GM18861 (cell line): ENCODE measurements around the gene AP2A1.

Source experiments
- ATAC-seq: cut with Tn5 transposase; IDR thresholded peaks from one replicate; pipeline ENCODE4 v1.9.1; 2021; ENCODE audit not compliant: unreplicated experiment

AP2A1 gene

GRCh38 chr19:49854378-49855263, 87.8 kb downstream of the AP2A1 start:
- no peak for ATAC-seq

- no peak for ATAC-seq
Measured at GRCh38 chr19:49855277-49855675, 88.5 kb downstream of the AP2A1 start.

GRCh38 chr19:49855676-49856573, 89.1 kb downstream of the AP2A1 start:
- ATAC-seq: no peak

- ATAC-seq: no peak
Measured at GRCh38 chr19:49856574-49857021, 89.8 kb downstream of the AP2A1 start.
